Measurements from ENCODE around the gene BORCS8.

The BORCS8 gene

DNA sequence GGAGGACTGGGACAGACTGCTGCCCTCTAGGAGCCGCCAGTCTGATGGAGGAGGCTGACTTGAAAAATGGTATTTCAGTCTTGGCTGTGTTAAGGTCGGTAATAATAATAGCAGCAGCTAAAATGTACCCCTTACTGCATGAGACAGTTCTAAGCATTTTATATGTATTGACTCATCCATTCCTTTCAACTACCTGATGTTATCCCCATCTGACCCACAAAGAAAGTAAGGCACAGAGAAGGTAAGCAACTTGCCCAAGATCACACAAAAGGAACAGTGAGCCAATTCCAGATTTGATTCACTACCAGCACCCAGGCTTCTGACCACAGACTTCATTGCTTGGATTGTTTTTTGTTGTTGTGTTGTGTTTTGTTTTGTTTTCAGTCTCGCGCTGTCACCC lies 23.8 kb upstream of the BORCS8 start:
- no peak for ATAC-seq
- TF ChIP-seq PPARA (CRISPR knock-in tag; IDR thresholded peaks at IDR 0.05; ENCODE audit: borderline replicate concordance) (no peak), SNAI2 (CRISPR knock-in tag; IDR thresholded peaks at IDR 0.05) (no peak), PATZ1 (CRISPR knock-in tag; IDR thresholded peaks at IDR 0.05; ENCODE audit: borderline replicate concordance) (no peak), ZNF70 (CRISPR knock-in tag; IDR thresholded peaks at IDR 0.05) (no peak), TOX (CRISPR knock-in tag; IDR thresholded peaks at IDR 0.05; ENCODE audit: borderline replicate concordance) (no peak), CSDC2 (CRISPR knock-in tag; IDR thresholded peaks at IDR 0.05) (no peak), RARB (CRISPR knock-in tag; IDR thresholded peaks at IDR 0.05) (no peak), TCF4 (CRISPR knock-in tag; IDR thresholded peaks at IDR 0.05; ENCODE audit: borderline replicate concordance) (no peak), ZFP3 (CRISPR knock-in tag; IDR thresholded peaks at IDR 0.05) (no peak)

- TF ChIP-seq PATZ1 (CRISPR knock-in tag; IDR thresholded peaks at IDR 0.05; ENCODE audit: borderline replicate concordance) (no peak), CSDC2 (CRISPR knock-in tag; IDR thresholded peaks at IDR 0.05) (0 out of 2 replicates have a peak, but pooled peaks have one; percentile 32), ISL1 (CRISPR knock-in tag; IDR thresholded peaks at IDR 0.05) (no peak)
- ATAC-seq = peak; percentile 73
Measured at GRCh38 chr19:19214892-19215291, 22.9 kb upstream of the BORCS8 start.

DNA sequence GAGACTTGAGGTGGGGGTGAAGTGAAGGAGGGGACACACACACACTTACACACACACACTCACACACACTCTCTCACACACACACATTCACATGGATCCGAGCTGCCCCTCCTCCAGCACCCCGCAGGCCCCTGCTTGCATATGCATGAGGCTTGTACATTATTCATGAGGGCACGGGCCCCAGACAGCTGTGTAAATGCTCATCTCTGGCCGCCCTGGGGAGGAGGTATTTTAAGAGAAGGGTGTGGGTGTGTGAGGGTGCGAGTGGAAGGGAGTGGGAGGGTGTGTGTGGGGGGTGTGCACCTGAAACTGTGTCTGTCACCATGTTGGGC lies 22.2 kb upstream of the BORCS8 start:
- no peak for TF ChIP-seq PPARA (CRISPR knock-in tag; IDR thresholded peaks at IDR 0.05; ENCODE audit: borderline replicate concordance)
- no peak for TF ChIP-seq CREB5 (CRISPR knock-in tag; IDR thresholded peaks at IDR 0.05; ENCODE audit: low read depth)
- TF ChIP-seq RARB (CRISPR knock-in tag; IDR thresholded peaks at IDR 0.05) = no peak
- TF ChIP-seq ARNTL (CRISPR knock-in tag; IDR thresholded peaks at IDR 0.05; ENCODE audit: borderline replicate concordance, low read depth) = no peak
- TF ChIP-seq, protein P1, sequence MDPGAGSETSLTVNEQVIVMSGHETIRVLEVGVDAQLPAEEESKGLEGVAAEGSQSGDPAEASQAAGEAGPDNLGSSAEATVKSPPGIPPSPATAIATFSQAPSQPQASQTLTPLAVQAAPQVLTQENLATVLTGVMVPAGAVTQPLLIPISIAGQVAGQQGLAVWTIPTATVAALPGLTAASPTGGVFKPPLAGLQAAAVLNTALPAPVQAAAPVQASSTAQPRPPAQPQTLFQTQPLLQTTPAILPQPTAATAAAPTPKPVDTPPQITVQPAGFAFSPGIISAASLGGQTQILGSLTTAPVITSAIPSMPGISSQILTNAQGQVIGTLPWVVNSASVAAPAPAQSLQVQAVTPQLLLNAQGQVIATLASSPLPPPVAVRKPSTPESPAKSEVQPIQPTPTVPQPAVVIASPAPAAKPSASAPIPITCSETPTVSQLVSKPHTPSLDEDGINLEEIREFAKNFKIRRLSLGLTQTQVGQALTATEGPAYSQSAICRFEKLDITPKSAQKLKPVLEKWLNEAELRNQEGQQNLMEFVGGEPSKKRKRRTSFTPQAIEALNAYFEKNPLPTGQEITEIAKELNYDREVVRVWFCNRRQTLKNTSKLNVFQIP (CRISPR knock-in tag; IDR thresholded peaks at IDR 0.05; ENCODE audit: borderline replicate concordance, low read depth) = no peak
- TF ChIP-seq ZNF70 (CRISPR knock-in tag; IDR thresholded peaks at IDR 0.05) = no peak
- no peak for TF ChIP-seq ZFP3 (CRISPR knock-in tag; IDR thresholded peaks at IDR 0.05)
- TF ChIP-seq PATZ1 (CRISPR knock-in tag; IDR thresholded peaks at IDR 0.05; ENCODE audit: borderline replicate concordance) = no peak
- no peak for TF ChIP-seq ZNF8 (CRISPR knock-in tag; IDR thresholded peaks at IDR 0.05)
- TF ChIP-seq TCF4 (CRISPR knock-in tag; IDR thresholded peaks at IDR 0.05; ENCODE audit: borderline replicate concordance) = no peak
- no peak for TF ChIP-seq BACH2 (CRISPR knock-in tag; IDR thresholded peaks at IDR 0.05; ENCODE audit: borderline replicate concordance)
- no peak for TF ChIP-seq SNAI2 (CRISPR knock-in tag; IDR thresholded peaks at IDR 0.05)
- no peak for ATAC-seq

DNA sequence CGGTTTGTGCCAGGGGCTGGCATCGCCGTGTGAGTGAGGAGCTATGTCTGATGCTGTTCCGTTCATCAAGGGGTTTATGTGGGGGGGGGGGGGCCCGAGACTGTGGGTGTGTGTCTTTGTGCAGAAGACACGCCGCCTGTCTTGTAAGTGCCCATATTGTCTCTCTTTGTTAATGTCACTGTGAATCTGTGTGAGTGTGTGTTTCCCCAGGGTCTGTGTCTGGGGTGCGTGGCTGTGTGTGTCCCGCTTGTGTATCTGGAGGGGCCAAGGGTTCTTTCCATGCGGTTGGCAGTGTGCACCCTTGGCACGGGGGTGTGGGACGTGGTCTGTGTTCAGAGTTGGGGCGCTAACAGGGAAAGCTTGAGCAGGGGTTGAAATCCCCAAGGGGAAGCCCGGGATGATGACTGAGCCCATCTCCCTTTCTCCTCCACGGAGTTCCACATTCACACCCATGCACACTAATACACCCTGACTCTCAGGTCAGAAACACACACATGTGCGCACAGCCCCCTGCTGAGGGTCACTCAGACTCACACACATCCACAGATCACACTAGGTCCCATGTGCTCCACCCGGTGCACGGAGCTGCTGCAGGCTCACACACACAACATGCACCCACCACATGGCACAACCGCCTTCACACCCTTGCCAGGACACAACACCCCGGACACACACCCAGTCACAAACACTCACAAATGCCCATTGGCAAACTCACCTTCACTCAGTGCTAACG lies 21.6 kb upstream of the BORCS8 start:
- TF ChIP-seq ZFP3 (CRISPR knock-in tag; IDR thresholded peaks at IDR 0.05) (no peak), ZNF565 (CRISPR knock-in tag; conservative IDR thresholded peaks at IDR 0.05; ENCODE audit: low read depth) (no peak), ZNF8 (CRISPR knock-in tag; IDR thresholded peaks at IDR 0.05) (no peak), ZC3H10 (CRISPR knock-in tag; IDR thresholded peaks at IDR 0.05) (no peak), ZNF70 (CRISPR knock-in tag; IDR thresholded peaks at IDR 0.05) (no peak)
- ATAC-seq = no peak
